Spleen (tissue), 7 donors: ENCODE data around the gene TRIM2.

Source experiments
- POLR2A ChIP-seq, 3 donors: fragments of 450-650 bp; IDR thresholded peaks; one replicate each; pipeline ENCODE4 v1.5.1; 2017; ENCODE audit warnings: antibody characterized with exemption in 3 of 3, mild to moderate bottlenecking in 1 of 3
- POLR2AphosphoS5 ChIP-seq, 3 donors: sonication (generic); formaldehyde crosslinking; IDR thresholded peaks; one replicate each; pipeline ENCODE4 v1.5.1; 2017; ENCODE audit warnings: antibody characterized with exemption in 3 of 3
- TF ChIP-seq, protein P1 (sequence below), 11 experiments: fragments of 200-600 bp in 7 of 11; fragments of 450-650 bp in 4 of 11; sonication (generic) in 4 of 11; IDR thresholded peaks in 8 of 11; conservative IDR thresholded peaks in 3 of 11; 1 replicate in 7 of 11; 2 replicates in 4 of 11; pipeline versions ENCODE4 v1.4.0 to v1.8.0; 2016 to 2021; ENCODE audit warnings: antibody characterized with exemption in 11 of 11, inconsistent platforms in 4 of 11, mild to moderate bottlenecking in 1 of 11
- donor health status: DM: no; HTN: no; CAD: no; lungs with moderate emphysema.
- donor health status: DM: no; HTN: no; CAD: no.
- donor health status: DM: no; HTN: no; CAD: no.

- no peak for TF ChIP-seq POLR2A (IDR thresholded peaks at IDR 0.05)
- no peak for TF ChIP-seq POLR2AphosphoS5 (IDR thresholded peaks at IDR 0.05)
- TF ChIP-seq, protein P1, sequence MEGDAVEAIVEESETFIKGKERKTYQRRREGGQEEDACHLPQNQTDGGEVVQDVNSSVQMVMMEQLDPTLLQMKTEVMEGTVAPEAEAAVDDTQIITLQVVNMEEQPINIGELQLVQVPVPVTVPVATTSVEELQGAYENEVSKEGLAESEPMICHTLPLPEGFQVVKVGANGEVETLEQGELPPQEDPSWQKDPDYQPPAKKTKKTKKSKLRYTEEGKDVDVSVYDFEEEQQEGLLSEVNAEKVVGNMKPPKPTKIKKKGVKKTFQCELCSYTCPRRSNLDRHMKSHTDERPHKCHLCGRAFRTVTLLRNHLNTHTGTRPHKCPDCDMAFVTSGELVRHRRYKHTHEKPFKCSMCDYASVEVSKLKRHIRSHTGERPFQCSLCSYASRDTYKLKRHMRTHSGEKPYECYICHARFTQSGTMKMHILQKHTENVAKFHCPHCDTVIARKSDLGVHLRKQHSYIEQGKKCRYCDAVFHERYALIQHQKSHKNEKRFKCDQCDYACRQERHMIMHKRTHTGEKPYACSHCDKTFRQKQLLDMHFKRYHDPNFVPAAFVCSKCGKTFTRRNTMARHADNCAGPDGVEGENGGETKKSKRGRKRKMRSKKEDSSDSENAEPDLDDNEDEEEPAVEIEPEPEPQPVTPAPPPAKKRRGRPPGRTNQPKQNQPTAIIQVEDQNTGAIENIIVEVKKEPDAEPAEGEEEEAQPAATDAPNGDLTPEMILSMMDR (IDR thresholded peaks at IDR 0.05 in 8 of 11, conservative IDR thresholded peaks at IDR 0.05 in 3 of 11), result no peak
Measured at GRCh38 chr4:153197301-153197700, 6.9 kb upstream of the TRIM2 start.
